Lower leg skin (tissue), 4 donors: ENCODE results near the gene ARID5A. TPM values are rescaled to one million over a fixed set of nuclear protein-coding genes. Genes with fewer than 3 reads are reported as not detected.

ENCODE experiments used
- DNase-seq, 2 donors: peaks; one replicate each; pipeline ENCODE4 v3.0.0-alpha.2; 2019; ENCODE audit warnings: low spot score in 2 of 2
- H3K4me3 ChIP-seq: fragments of 200-600 bp; sonication (generic); 2 replicates; pipeline ENCODE4 v1.5.1; 2017; ENCODE audit warnings: mild to moderate bottlenecking, low read depth; ENCODE audit not compliant: poor library complexity, severe bottlenecking
- CTCF ChIP-seq, 3 donors: fragments of 450-650 bp; IDR thresholded peaks; one replicate each; pipeline ENCODE4 v1.5.1; 2016; ENCODE audit warnings: antibody characterized with exemption in 3 of 3, mild to moderate bottlenecking in 3 of 3, moderate library complexity in 2 of 3
- POLR2A ChIP-seq, 2 donors: fragments of 450-650 bp; IDR thresholded peaks; one replicate each; pipeline ENCODE4 v1.6.1; 2016 to 2017; ENCODE audit warnings: antibody characterized with exemption in 2 of 2, mild to moderate bottlenecking in 1 of 2, moderate library complexity in 1 of 2
- WGBS, 2 donors: methylation state at CpG; one replicate each; pipeline ENCODE4 v1.1.5; 2018; 5-methylcytosine and 5-hydroxymethylcytosine counted together
- intact Hi-C: fragments of 100-400 bp; cut with DNase I; formaldehyde crosslinking; loops from one replicate; pipeline ENCODE4 v1.15.0; 2023; ENCODE audit warnings: low total_unique reads
- total RNA-seq, 4 donors: library from RNA; depleted of rRNA; stranded (reverse); fragments of >200 nt; gene quantifications; one replicate each; pipeline ENCODE4 v1.1.0, GENCODE V29; 2016

The ARID5A gene
- total RNA-seq, 4 donors from 2014 or later: 12.0 to 23.0 (median 19.7) TPM

- intact Hi-C loops: loop anchor here (10.0 kb wide), 1 partner anchor 105 kb away; no protein-coding TSS in a partner anchor
These were observed 26.7 kb upstream of the ARID5A start for GRCh38 chr2:96509847-96510230.

GRCh38 chr2:96510931-96511595, 25.5 kb upstream of the ARID5A start:
- no peak overlapping the region for H3K4me3 ChIP-seq
- intact Hi-C loops: no loop called here
- TF ChIP-seq CTCF (IDR thresholded peaks at IDR 0.05) (no peak), POLR2A (IDR thresholded peaks at IDR 0.05) (no peak)
- DNase-seq: peak in 1 of 2 donors; percentile 81
- WGBS, 2 donors: 76 to 85% methylated on average over 6 of the region's 6 CpGs

More at GRCh38 chr2:96509847-96510230, 26.7 kb upstream of the ARID5A start:
- TF ChIP-seq POLR2A (IDR thresholded peaks at IDR 0.05): no peak
- no peak for TF ChIP-seq CTCF (IDR thresholded peaks at IDR 0.05)
- DNase-seq: no peak
- no peak overlapping the region for H3K4me3 ChIP-seq
- WGBS, 2 donors: 63 to 71% methylated on average over 9 to 11 of the region's 11 CpGs

DNA sequence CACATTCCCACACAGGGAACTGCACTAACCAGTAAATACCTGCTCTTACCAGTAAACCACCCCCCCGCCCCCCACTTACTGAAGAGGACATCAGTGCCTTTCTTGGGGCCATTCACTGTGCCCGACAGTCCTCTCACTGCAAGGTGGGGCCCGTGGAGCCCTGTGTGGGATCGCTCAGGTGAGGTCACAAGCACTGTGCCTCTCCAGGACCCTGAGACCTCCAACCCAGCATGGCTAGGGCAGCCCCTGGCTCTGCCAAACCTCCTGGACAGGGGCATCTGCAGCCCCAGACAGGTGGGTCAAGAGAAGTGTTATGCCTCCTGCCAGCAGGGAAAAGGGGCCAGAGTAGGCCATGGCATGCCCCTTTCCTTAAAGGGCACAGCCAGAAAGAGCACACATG, 24.7 kb upstream of the ARID5A start:
- TF ChIP-seq POLR2A (IDR thresholded peaks at IDR 0.05): no peak
- TF ChIP-seq CTCF (IDR thresholded peaks at IDR 0.05): no peak
- peak in 1 of 2 donors; percentile 36 for DNase-seq
- 85 to 92% methylated on average over 4 of the region's 4 CpGs for WGBS, 2 donors
- H3K4me3 ChIP-seq: no peak overlapping the region
- intact Hi-C loops: no loop called here

GRCh38 chr2:96512341-96512740, 24.2 kb upstream of the ARID5A start:
- H3K4me3 ChIP-seq: no peak overlapping the region
- 84 to 86% methylated on average over 4 of the region's 4 CpGs for WGBS, 2 donors
- DNase-seq: peak in 1 of 2 donors; percentile 80
- TF ChIP-seq CTCF (IDR thresholded peaks at IDR 0.05) (no peak), POLR2A (IDR thresholded peaks at IDR 0.05) (no peak)
- intact Hi-C loops: no loop called here

- peak in 1 of 2 donors; percentile 56 for DNase-seq
- intact Hi-C loops: no loop called here
- no peak for TF ChIP-seq POLR2A (IDR thresholded peaks at IDR 0.05)
- TF ChIP-seq CTCF (IDR thresholded peaks at IDR 0.05): no peak
- WGBS, 2 donors: 87 to 89% methylated on average over 6 of the region's 6 CpGs
- H3K4me3 ChIP-seq: no peak overlapping the region
These were observed 22.0 kb upstream of the ARID5A start for GRCh38 chr2:96514521-96514920.

DNA sequence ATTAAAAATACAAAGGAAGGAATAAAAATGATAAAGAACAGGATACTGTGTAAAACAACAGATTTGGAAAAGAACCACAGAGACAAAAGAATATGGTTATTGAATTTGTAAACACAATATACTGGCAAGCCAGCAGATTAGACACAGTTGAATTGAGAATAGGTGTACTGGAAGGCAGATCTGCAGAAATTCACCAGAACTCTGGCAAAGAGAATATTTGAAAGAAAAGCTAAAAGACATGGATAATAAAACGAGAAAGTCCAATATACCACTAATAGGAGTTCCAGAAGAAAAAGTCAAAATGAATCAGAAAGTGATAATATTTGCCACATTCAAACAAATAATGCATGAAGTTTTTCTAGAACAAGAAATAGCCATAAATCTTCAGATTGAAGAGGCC, 19.5 kb upstream of the ARID5A start:
- TF ChIP-seq CTCF (IDR thresholded peaks at IDR 0.05): no peak
- intact Hi-C loops: no loop called here
- H3K4me3 ChIP-seq: no peak overlapping the region
- no peak for DNase-seq
- WGBS, 2 donors: 88% methylated on average over 1 of the region's 1 CpG
